ENCODE results near the gene EPHB6. TPM values are rescaled to one million over a fixed set of nuclear protein-coding genes. Genes with fewer than 3 reads are reported as not detected.

Gene EPHB6
- total RNA-seq, 1 donor from 2014 or later = 3.8 TPM

- no peak overlapping the region for H3K27ac Mint-ChIP-seq (ENCODE audit: unreplicated experiment)
These were observed 42.2 kb upstream of the EPHB6 start for GRCh38 chr7:142812437-142813215.

GRCh38 chr7:142813226-142813625 is 41.6 kb upstream of the EPHB6 start:
- H3K27ac Mint-ChIP-seq (ENCODE audit: unreplicated experiment) = no peak overlapping the region
- no peak overlapping the region for H3K4me3 Mint-ChIP-seq (ENCODE audit: unreplicated experiment)

More at GRCh38 chr7:142812437-142813215, 42.2 kb upstream of the EPHB6 start:
- TF ChIP-seq CTCF (IDR thresholded peaks at IDR 0.05; ENCODE audit: unreplicated experiment) = no peak
- Mint-ChIP-seq H3K27me3 (ENCODE audit: unreplicated experiment) (no peaks in the 10 kb centered on the region), H3K9me3 (ENCODE audit: unreplicated experiment) (no peaks in the 10 kb centered on the region), H3K4me1 (ENCODE audit: unreplicated experiment) (no peaks in the 10 kb centered on the region), H3K36me3 (ENCODE audit: low read depth, unreplicated experiment) (no peaks in the 10 kb centered on the region), H3K4me3 (ENCODE audit: unreplicated experiment) (no peak overlapping the region)
- DNase-seq (ENCODE audit: low spot score) = no peak

DNA sequence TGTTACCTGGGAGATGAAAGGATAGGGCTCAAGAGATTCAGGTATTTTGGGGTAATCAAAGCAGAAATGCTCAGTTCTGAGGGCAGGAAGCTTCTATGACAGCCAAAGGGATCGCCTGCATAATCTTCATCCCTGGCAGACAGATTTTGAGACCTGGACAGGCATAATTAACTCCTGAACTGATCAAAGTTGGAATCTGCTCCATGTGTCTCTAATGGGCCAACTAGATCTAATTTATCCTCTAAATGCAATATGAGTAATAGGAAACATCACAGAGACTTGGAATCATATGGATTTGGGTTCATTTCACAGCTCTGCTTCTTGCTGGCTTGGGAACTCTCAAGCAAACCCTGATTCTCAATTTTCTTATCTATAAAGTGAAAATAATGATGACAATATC is 41.2 kb upstream of the EPHB6 start:
- no peak for DNase-seq (ENCODE audit: low spot score)
- no peak for TF ChIP-seq CTCF (IDR thresholded peaks at IDR 0.05; ENCODE audit: unreplicated experiment)
- Mint-ChIP-seq H3K27me3 (ENCODE audit: unreplicated experiment) (no peaks in the 10 kb centered on the region), H3K4me3 (ENCODE audit: unreplicated experiment) (no peak overlapping the region), H3K9me3 (ENCODE audit: unreplicated experiment) (no peaks in the 10 kb centered on the region), H3K36me3 (ENCODE audit: low read depth, unreplicated experiment) (no peaks in the 10 kb centered on the region), H3K4me1 (ENCODE audit: unreplicated experiment) (no peaks in the 10 kb centered on the region), H3K27ac (ENCODE audit: unreplicated experiment) (no peak overlapping the region)

More at GRCh38 chr7:142813226-142813625, 41.6 kb upstream of the EPHB6 start:
- Mint-ChIP-seq H3K4me1 (ENCODE audit: unreplicated experiment) (no peaks in the 10 kb centered on the region), H3K27me3 (ENCODE audit: unreplicated experiment) (no peaks in the 10 kb centered on the region), H3K9me3 (ENCODE audit: unreplicated experiment) (no peaks in the 10 kb centered on the region), H3K36me3 (ENCODE audit: low read depth, unreplicated experiment) (no peaks in the 10 kb centered on the region)
- TF ChIP-seq CTCF (IDR thresholded peaks at IDR 0.05; ENCODE audit: unreplicated experiment) = no peak
- no peak for DNase-seq (ENCODE audit: low spot score)

- H3K36me3 Mint-ChIP-seq (ENCODE audit: low read depth, unreplicated experiment) = no peaks in the 10 kb centered on the region
- H3K27me3 Mint-ChIP-seq (ENCODE audit: unreplicated experiment) = no peaks in the 10 kb centered on the region
- no peak overlapping the region for H3K27ac Mint-ChIP-seq (ENCODE audit: unreplicated experiment)
- TF ChIP-seq CTCF (IDR thresholded peaks at IDR 0.05; ENCODE audit: unreplicated experiment) = no peak
- no peak for DNase-seq (ENCODE audit: low spot score)
- H3K4me3 Mint-ChIP-seq (ENCODE audit: unreplicated experiment) = no peak overlapping the region
- H3K9me3 Mint-ChIP-seq (ENCODE audit: unreplicated experiment) = no peaks in the 10 kb centered on the region
- no peaks in the 10 kb centered on the region for H3K4me1 Mint-ChIP-seq (ENCODE audit: unreplicated experiment)
These were observed 40.4 kb upstream of the EPHB6 start for GRCh38 chr7:142814451-142814850.

DNA sequence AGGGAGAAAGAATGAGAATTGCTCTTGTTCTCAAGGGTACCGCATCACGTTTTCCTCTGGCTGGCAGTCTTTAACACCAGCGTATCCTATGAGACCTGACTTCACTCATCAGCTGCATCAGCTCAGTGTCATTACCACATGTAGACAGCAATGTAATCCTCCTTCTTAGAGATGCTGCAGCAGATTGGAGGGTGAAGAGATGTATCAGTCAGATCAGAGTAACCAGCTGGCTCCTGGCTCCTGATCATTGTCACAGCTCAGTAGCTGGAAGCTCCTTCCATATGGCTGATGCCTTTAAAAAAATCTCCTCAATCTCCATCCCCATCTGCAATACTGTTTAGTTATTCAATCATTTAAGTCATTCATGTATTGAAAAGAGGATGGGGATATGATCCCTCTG is 39.7 kb upstream of the EPHB6 start:
- Mint-ChIP-seq H3K27ac (ENCODE audit: unreplicated experiment) (no peak overlapping the region), H3K36me3 (ENCODE audit: low read depth, unreplicated experiment) (no peaks in the 10 kb centered on the region), H3K27me3 (ENCODE audit: unreplicated experiment) (no peaks in the 10 kb centered on the region), H3K9me3 (ENCODE audit: unreplicated experiment) (no peaks in the 10 kb centered on the region), H3K4me1 (ENCODE audit: unreplicated experiment) (no peaks in the 10 kb centered on the region), H3K4me3 (ENCODE audit: unreplicated experiment) (no peak overlapping the region)
- DNase-seq (ENCODE audit: low spot score) = no peak
- no peak for TF ChIP-seq CTCF (IDR thresholded peaks at IDR 0.05; ENCODE audit: unreplicated experiment)
